CD4-positive, alpha-beta T cell treated with Interleukin-2 at 100 ng/mL for 4 hours (primary cell): ENCODE results near the gene CCDC85C.

ENCODE experiments used
- DNase-seq: peaks from one replicate; pipeline ENCODE4 v3.0.0-alpha.2; 2020; ENCODE audit warnings: low spot score

CCDC85C gene

DNA sequence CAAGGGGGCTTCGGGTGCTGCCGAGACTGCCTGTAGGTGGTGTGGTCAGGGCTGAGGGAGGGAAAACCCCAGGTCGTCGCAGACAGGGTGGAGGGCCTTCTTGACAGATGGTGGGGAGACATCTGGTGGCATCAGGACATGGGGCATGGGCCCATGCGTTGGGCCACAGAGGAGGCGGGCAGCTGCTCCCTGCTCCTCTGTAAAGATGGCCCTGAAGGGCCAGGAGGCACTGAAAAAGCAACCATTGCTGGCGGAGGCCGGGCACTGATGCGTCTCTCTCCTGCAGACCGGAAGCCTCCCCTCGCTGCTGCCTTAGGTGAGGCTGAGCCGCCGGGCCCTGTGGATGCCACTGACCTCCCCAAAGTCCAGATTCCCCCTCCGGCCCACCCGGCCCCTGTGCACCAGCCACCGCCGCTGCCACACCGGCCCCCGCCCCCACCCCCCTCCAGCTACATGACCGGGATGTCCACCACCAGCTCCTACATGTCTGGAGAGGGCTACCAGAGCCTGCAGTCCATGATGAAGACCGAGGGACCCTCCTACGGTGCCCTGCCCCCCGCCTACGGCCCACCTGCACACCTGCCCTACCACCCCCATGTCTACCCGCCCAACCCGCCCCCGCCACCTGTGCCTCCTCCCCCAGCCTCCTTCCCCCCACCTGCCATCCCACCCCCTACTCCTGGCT, 94.0 kb downstream of the CCDC85C start:
- DNase-seq: no peak

DNA sequence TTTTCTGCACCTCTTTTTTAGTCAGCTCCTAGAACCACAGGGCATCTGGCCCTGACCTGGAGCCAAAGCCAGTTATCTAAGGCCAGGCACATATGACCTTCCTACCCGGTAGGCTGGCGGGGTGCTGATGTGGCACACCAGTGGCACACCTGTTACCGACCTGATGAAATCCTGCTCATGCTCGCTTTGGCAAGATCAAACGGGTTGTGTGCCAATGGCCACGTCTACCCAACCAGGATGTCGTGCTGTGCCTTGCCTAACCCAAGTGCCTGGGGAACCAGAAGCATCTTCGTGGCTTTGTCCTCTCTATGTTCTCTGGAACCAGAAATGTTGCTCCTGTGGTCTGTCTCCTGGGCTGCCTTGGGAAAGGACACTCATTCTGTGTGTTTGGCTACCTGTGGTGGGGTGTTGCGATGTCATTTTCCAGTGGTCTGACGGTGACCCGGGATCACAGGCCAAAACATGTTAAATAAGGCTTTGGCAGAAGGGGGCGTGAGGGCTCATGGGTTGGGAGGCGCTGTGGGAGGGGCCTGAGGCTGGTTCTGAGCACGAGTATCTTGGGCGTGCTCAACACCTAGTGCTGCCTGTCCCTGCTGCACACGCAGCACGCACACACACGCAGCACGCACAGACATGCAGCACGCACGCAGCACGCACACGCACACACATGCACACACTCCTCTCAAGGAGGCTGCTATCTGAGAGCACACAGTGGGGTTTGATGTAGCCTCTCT, 94.9 kb downstream of the CCDC85C start:
- DNase-seq: no peak

DNA sequence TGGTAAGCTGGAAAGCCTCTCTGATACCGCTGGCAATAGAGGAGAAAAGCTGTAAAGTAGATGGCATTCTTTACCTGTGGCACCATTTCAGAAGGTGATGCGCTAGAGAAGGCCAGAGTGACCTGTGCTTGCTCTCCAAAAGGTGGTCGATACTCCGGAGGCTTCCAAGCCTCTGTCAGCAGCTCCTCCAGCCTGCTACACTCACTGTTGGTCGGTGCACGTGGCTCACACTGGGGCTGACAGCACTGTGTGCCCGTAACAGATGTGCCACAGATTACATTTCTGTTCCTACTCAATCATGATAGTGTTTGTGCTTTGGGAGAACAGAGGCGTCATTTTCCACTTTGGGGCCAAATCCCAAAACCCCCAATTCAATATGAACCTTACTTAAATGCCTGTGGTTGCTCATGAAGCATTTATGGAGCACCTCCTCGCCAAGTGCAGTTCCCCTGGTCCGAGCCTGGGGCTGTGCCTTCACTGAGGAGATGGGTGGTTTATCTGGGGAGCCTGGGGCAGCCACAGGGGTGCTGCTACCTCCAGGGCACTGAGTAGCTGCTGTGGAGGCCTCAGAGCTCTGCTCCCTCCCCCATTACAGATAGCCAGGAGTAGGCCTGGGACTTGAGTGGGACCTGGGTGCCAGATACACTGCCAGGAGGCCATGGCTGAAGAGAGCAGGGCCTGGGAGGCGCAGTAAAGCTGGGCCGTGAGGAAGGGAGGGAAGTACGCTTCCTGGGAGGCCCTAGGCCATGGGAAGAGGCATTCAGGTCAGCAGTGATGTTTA, 96.0 kb downstream of the CCDC85C start:
- DNase-seq: no peak

DNA sequence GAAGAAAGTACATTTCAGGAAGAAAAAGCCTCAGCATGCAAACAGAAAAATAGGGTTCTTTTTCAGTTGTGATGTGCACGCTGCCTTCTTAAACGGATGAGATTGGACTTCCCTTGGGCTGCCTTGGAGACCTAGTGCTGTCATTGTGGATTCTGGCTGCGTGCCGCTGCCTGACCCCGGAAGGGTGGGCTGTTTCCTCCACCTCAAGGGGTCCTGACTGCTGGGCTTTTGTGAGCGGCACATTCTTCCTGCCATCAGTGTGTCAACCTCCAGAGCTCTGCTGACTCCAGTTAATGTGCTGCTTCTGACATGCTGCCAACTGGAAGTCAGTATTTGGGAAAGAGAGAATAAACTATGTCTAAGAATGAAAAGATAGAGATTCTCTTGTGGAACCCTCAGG, 97.7 kb downstream of the CCDC85C start:
- no peak for DNase-seq

DNA sequence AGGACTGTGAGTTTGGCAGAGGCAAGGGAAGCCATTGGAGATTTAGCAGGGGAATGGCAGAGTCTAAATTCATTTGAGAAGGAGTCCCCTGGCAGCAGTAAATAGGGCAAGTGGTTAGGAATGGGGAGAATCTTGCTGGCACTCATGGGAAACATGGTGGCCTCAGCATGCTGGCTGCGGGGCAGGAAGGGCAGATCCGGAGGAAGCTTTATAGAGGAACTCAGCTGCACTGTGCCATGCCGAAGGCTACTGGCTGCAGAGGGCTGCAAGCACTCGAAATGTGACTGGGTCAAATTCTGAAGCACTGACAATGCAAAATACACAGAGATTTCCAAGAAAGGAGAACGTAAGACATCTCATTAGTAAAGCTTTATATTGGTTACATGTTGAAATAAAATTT, 98.9 kb downstream of the CCDC85C start:
- DNase-seq: no peak

DNA sequence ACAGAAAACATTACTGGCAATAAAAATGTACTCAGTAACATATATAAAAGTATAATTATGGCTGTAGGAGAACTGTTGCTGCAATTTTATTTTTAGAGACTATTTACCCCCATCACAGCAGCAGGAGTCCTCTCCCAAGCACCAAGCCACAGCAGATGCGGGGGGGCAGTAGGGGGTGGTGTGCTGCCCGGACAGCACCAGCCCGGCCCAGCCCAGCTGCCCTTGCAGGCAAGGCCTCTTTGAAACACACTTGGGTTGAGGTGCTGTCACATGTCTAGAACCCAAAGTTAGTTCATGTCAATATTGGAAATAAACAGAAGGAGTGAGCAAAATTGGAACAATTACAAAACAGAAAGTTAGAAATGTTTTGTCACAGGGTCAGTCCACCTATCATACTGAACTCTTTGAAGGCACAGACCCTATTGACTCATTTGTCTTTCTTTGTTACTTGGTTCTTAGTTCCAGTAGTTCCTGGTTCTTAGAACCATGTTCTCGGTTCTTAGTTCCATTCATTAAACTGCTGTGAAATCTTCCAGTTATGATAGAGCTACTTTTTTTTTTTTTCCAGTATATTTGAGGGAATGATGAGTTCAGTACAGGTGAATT, 100.1 kb downstream of the CCDC85C start:
- DNase-seq: no peak

DNA sequence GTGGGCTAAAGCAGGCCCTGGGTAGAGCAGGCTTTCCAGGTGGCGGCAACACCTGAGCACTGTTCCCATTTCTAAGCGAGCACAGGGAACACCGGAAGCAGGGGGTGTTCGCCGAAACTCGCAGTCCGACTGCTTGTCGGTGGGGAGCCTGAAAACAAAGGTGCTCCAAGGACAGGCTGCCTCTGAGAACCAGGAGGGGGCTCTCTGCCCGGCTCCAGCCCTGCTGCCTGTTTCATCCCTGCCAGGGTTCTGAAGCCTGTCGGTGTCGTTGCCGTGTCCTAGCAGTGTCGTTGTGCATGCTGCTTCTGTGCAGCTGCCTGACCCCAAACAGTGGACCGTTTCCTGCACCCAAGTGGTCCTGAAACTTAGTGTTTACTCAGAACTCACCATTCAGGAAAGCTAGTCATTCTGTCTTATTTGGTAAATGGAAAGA, 101.0 kb downstream of the CCDC85C start:
- DNase-seq: no peak

DNA sequence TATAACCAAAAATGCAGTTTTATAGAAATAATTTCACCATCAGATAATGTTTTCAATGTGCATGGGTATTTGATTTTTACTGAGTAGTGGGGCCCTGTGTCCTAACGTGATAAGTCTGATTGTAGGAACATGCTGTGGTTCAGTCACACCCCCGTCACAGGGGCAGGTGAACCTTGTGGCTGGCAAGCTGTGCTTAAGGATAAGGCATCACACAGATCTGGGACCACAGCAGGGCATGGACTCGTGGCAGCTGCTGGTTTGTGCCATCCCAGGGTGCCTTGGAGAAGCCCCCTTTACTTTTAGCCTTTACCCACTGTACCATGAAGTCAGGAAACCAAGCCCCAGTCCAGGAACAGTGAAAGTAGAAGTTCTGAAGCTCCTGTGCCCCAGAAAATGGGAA, 106.1 kb downstream of the CCDC85C start:
- DNase-seq: no peak

DNA sequence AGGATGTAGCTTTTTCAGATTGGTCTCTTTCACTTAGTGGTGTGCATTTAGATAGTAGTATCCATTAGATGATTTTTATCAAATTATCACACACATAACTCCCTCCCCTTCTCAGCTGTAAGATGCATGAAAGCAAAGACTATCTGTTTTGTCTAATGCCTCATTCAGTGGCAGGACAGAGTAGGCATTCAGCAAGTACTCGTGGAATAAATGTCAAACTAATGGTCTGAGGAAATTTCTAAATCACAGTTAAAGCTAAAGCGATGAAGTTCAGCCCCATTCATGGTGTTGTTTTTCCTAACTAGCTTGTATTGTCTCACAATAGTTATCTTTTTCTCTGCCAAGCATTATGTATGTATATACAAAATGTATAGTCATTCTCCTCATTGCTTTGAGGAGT, 106.7 kb downstream of the CCDC85C start:
- DNase-seq: no peak

DNA sequence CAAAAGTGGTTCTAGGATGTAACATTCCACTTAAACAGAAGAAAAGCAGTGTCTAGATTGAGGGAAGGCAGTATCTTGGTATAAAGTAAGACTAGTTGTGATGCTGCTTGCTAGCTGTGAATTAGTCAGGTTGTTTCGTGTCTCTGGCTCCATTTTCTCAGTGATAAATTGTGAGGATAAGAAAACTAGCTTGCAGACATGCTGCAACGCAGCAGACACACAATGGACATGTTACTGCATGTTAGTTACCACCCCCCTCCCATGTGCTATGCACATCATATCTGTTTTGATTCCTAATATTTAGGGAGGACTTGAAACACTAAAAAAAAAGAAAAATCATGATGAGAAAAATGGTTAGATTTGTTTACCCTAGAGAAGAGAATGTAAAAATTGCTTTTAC, 119.9 kb downstream of the CCDC85C start:
- no peak for DNase-seq

DNA sequence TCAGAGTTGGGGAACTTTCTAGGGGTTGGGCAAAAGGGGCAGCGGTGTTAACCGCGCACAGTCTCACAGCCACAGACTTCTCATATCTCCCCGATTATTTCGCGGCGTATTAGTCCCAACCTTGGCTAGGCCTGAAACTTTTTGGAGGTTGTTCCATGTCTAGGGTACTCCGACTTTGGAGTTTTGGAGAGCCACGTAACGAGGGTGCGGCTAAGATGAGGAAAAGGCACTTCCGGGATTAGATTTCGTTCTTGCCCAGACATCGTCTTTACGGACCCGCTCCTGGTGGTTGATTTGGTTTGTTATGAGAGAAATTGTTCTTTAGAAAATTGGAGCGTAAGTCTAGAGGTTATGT, 122.3 kb downstream of the CCDC85C start:
- peak; percentile 13 for DNase-seq

DNA sequence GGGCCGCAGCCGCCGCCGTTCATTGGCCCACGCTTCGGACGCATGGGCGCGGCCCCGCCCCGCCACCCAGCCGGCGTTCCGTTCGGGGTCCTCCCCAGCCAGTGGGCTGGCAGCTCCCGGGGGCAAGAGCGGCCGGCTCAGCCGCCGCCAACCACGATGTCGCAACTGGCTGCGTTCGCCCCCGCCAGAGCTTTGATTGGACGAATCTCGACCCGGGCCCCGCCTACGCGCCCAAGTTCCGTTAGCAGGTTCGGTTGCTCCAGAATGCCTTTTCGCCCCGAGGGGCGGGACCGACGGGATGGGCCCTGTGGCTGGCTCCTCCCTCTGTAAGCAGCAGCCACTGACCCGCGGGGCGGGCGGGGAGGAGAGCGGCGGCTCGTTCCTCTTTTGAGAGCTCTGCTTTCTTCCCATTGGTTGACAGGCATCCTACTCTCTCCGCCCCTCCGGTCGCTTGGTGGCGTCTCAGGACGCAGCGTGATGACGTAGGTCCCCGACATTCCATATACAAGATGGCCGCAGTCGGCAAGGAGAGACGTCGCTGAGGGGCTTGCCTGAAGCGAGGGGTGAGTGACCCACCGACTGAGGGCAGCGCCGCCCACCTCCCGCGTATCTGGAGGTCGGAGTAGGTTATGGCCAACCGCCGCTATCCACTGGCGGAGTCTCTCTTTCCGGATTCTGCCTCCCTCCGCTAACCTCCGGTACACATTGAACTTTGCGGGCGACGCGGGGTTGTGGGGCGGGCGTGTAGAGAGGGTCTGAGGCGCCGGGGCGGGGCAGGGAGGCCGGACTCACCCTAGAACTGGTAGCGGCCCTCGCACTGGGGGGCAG, 122.9 kb downstream of the CCDC85C start, which contains the start of gene CCNK:
Gene CCNK (plus strand): TSS at position 493 of the 828 bp plus-strand sequence. CDS start 11,269 bp downstream, outside the sequence.
- peak; percentile 100 for DNase-seq

DNA sequence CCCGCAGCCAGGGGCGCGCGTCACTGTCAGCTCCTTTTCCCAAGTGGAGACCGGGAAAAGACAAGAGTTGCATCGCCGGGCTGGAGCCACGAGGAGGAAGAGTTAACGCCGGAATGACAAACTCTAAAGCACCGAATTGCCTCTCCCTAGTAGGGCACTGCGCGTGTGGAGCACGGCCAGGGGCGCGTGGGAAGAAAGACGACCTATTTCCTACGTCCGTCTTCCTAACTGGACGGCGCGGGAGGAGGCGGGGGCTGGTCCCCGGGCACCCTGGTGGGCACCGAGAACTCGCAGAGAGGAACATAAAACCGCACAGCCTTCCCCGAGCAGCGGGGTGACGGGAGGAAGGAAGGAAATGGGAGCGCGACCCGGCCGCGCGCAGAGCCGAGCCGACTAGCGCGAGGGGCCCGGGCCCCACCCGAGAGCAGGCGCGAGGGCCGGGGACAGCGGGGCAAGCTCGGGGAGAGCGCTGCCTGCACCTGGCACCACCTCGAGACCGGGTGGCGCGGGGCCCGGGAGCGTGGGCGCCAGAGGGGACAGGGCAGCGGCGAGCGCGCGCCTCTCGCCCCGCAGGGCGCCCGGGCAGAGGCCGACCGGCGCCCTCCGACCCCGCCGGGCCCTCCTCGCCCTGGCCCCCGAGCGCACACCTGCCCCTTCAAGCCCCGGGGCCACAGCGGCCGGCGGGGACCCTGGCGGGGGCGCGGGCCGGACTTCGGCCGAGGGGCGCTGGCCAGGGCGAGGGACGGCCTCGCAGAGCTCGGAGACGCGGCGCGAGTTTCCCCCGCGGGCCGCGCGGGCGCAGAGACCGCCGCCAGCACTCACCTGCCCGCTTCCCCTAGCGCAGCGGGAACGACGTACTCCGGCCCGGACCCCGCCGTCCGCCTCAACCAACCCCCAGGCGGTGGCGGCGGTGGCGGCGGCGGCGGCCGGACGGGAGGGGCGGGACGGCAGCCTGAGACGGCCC, 123.8 kb downstream of the CCDC85C start, which contains the start of gene SETD3:
Gene SETD3 (minus strand): TSS at position 954 of the 964 bp plus-strand sequence. CDS start 15,054 bp downstream, outside the sequence.
- peak; percentile 5 for DNase-seq

DNA sequence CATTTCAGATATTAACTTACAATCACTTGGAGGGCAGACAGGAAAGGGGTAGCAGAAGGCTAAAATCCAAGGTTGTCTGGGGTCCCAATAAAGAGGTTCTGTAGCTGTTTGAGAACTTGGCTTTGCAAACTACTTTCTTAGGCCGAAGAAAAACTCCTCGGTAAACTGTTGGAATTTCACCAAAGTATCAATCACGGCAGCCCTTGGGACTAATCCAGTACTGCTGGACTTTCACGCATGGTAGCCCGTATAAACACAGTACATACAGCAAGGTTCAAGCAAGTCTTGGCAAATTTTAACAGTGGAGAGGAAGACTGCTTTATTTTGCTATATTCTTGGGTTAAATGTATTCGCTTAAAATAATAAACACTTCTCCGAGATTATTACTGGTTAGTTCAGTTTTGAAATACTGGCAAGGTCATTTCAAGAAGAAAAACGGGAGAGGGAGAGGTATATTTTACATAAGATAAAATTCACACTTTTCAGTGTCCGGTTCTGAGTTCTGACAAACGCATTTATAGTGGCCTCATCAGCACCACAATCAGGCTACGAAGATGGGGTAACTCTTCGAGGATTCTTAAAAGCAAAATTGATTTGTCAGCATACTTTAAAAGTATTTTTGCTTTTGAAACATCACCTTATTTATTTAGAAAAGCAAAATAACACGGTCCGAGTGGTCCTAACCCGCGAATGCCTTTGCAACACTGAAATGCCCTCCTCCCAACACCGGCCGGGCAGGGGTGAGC, 124.7 kb downstream of the CCDC85C start:
- no peak for DNase-seq

DNA sequence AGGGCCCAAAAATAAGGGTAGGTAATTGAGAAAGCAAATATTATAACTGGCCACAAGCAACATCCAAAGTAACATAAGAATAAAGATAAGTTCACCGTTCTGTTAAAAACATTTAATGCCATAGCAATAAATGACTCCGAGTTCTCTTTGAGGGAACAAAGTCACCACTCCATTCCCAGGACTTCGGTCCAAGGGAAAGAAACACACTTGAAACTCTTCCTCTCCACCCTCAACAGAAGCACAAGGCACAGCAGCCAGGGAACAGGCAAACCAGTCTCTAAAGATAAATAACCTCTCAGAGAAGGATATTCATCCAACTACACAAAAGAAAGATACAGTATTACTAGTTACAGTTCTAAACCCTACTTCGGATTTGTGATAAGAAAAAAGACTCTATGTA, 125.9 kb downstream of the CCDC85C start:
- no peak for DNase-seq

DNA sequence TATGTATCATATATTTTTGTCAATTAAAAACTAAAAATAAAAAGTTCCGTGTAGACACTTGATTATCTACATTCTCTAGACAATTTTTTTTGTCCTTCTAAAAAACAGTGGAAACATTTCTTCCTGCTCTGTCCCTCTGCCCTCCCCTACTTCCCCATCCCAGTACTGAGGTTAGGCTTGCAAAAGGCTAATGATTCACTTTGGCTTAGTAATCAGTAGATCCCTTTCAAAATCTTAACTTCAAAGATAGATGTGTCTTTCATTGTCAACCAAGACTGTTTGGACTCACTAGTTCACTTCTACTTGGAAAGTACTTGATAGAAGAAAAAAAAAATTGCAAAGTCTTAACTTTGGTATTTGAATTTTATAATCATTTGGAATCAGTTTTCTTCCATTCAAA, 127.1 kb downstream of the CCDC85C start:
- no peak for DNase-seq

DNA sequence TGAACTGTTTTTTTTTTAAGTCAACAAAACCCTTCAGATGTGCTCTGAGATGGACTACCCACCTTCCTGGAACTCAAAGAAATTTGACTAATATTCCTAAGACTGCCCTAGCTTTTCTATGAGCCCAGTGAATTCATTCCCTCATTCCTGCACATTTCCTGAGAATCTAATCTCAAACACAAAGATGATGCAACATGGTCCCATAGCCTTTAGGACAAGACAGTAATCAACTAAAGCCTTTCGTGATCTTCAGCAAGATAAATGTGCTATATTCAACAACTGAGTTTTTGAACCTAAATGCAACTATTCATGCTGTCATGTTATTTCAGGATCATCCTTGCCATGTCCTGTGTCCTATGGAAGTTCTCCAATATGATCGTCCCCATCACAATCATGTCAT, 128.3 kb downstream of the CCDC85C start:
- no peak for DNase-seq

DNA sequence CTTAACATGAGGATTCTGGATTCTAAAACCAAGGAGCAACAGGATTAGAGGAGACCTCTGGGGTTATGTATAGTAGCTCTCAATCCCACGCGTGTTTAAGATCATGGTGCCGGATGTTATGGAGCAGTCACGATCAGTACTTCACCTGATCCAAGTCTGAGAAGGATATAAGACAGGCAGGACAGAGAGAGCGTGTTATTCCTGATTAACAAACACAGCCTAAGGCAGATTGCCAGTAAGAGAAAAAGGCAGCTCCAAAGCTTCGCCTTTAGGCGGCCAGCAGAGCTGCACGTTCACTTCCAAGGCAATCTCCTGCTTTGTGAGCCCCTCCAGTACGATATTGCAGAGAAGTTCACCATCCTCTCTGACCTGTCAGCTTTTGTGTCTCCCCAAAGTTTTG, 128.8 kb downstream of the CCDC85C start:
- no peak for DNase-seq

DNA sequence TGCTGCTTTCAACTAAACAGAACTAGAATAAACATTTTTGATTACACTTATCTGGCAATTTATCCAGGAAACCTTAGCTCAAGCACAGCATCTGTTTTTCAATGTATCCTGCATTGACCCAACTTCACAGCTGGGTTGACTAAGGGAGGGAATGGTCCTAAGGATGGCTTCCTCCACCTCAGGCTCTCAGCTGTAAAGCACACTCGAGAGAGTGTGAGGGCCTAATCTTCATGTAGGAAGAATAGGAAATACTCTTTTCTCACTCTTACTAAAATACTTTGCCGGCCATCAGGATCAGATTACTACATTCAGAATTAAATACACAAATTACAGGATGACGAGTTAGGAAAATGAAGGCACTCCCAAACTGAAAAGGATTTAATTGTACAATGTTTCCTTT, 130.5 kb downstream of the CCDC85C start:
- no peak for DNase-seq

DNA sequence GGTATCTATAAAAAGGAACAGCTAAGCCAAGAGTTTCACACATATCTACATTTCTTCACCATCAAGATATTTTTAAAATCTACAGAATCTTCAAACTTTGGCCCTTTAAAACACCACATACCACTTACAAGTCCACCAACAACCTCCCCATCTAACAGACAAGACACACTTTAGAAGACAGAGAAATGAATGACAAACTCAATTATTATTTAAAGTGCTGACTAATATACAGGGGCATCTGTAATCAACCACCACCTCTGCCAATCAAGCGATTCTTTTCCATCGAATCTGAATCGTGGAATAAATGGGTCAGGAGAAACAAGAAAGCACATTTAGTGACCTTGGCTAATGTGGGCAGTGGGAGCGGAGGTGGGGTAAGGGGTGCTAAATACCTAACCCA, 131.1 kb downstream of the CCDC85C start:
- DNase-seq: no peak
